SH-SY5Y (cell line): ENCODE measurements around the gene CCDC63.

Source experiments
- GATA2 ChIP-seq: IDR thresholded peaks from 2 replicates; pipeline ENCODE4 v1.6.1; 2011; ENCODE audit warnings: mild to moderate bottlenecking, low read depth, low read length
- GATA3 ChIP-seq: IDR thresholded peaks from 2 replicates; pipeline ENCODE4 v1.6.1; 2011; ENCODE audit warnings: low read depth, mild to moderate bottlenecking, low read length, moderate library complexity

GRCh38 chr12:110813285-110813684 lies 33.5 kb upstream of the CCDC63 start:
- TF ChIP-seq GATA3 (no peak), GATA2 (no peak)
